Stimulated activated CD8-positive, alpha-beta memory T cell treated with anti-CD3 and anti-CD28 coated beads, Interleukin-7, amount 100 ng/mL, for 48 hours (primary cell): ENCODE measurements around the gene ITGBL1.

Experiments
- DNase-seq, 2 donors: peaks; one replicate each; pipeline ENCODE4 v3.0.0-alpha.2; 2020; ENCODE audit warnings: low read depth in 1 of 2; ENCODE audit errors: extremely low read depth in 1 of 2

ITGBL1 gene

GRCh38 chr13:101555610-101556009 is 103.1 kb downstream of the ITGBL1 start:
- DNase-seq = no peak

GRCh38 chr13:101556676-101557123 is 104.2 kb downstream of the ITGBL1 start:
- no peak for DNase-seq

GRCh38 chr13:101565317-101565716 is 112.8 kb downstream of the ITGBL1 start:
- DNase-seq = no peak

- no peak for DNase-seq
These were observed 115.4 kb downstream of the ITGBL1 start for GRCh38 chr13:101567841-101568240.

GRCh38 chr13:101569807-101570206 is 117.3 kb downstream of the ITGBL1 start:
- DNase-seq = no peak

- no peak for DNase-seq
These were observed 117.9 kb downstream of the ITGBL1 start for GRCh38 chr13:101570410-101570809.

- DNase-seq = no peak
These were observed 120.0 kb downstream of the ITGBL1 start for GRCh38 chr13:101572456-101572855.

GRCh38 chr13:101575581-101575980 is 123.1 kb downstream of the ITGBL1 start:
- no peak for DNase-seq

- DNase-seq = no peak
These were observed 124.0 kb downstream of the ITGBL1 start for GRCh38 chr13:101576455-101576854.

GRCh38 chr13:101576977-101577376 is 124.5 kb downstream of the ITGBL1 start:
- DNase-seq = no peak

- DNase-seq = no peak
These were observed 126.9 kb downstream of the ITGBL1 start for GRCh38 chr13:101579281-101579802.

GRCh38 chr13:101584331-101584730 is 131.9 kb downstream of the ITGBL1 start:
- no peak for DNase-seq

GRCh38 chr13:101590479-101590878 is 138.0 kb downstream of the ITGBL1 start:
- DNase-seq = no peak

GRCh38 chr13:101594936-101595335 is 142.5 kb downstream of the ITGBL1 start:
- no peak for DNase-seq

GRCh38 chr13:101596803-101597202 is 144.3 kb downstream of the ITGBL1 start:
- no peak for DNase-seq

- no peak for DNase-seq
These were observed 159.3 kb downstream of the ITGBL1 start for GRCh38 chr13:101611491-101612475.

GRCh38 chr13:101612735-101613134 is 160.3 kb downstream of the ITGBL1 start:
- no peak for DNase-seq

GRCh38 chr13:101614491-101614890 is 162.0 kb downstream of the ITGBL1 start:
- DNase-seq = no peak

GRCh38 chr13:101618440-101619187 is 166.1 kb downstream of the ITGBL1 start:
- no peak for DNase-seq

GRCh38 chr13:101621099-101621498 is 168.6 kb downstream of the ITGBL1 start:
- no peak for DNase-seq

GRCh38 chr13:101623470-101624209 is 171.2 kb downstream of the ITGBL1 start:
- no peak for DNase-seq
